ENCODE measurements around the gene TADA2B.
"Not testable (repeated sequence)": the region's sequence is repeated elsewhere in the genome, so short reads cannot be mapped to it uniquely, and the experiment has no call there.

Gene TADA2B

GRCh38 chr4:7095611-7096155 lies 52.5 kb downstream of the TADA2B start:
- peaks cover 11% of the 10 kb centered on the region for H3K27me3 ChIP-seq (ENCODE audit: insufficient read depth, low read length, poor library complexity)
- no peak overlapping the region for H4K8ac ChIP-seq (ENCODE audit: low read depth, low read length)
- no peaks in the 10 kb centered on the region for H3K79me2 ChIP-seq (ENCODE audit: control insufficient read depth, insufficient read depth, low read length)
- WGBS (ENCODE audit: extremely low coverage, insufficient coverage, low lambda C conversion rate), result no CpG with 5 or more reads among the region's 16 CpGs
- no peak overlapping the region for H4K5ac ChIP-seq (ENCODE audit: low read length)
- no peaks in the 10 kb centered on the region for H3K4me1 ChIP-seq (ENCODE audit: control insufficient read depth, low read depth, low read length)
- H3K27ac ChIP-seq (ENCODE audit: low read depth, low read length), result no peak overlapping the region
- no peak overlapping the region for H2BK15ac ChIP-seq (replicated peaks; ENCODE audit: low read depth)
- H3K4ac ChIP-seq (ENCODE audit: low read depth, low read length), result no peak overlapping the region
- no peaks in the 10 kb centered on the region for H3K79me1 ChIP-seq (ENCODE audit: low read length)
- H3K23ac ChIP-seq (ENCODE audit: low read length), result no peak overlapping the region
- H3K56ac ChIP-seq (ENCODE audit: low read length), result no peak overlapping the region
- no peak overlapping the region for H3K18ac ChIP-seq (ENCODE audit: low read length)
- H3K9ac ChIP-seq (ENCODE audit: low read length), result no peak overlapping the region
- DNase-seq, result no peak
- H3K4me2 ChIP-seq (ENCODE audit: low read length), result no peak overlapping the region
- no peak overlapping the region for H2BK5ac ChIP-seq (ENCODE audit: low read length)
- no peaks in the 10 kb centered on the region for H3K36me3 ChIP-seq (ENCODE audit: control insufficient read depth, insufficient read depth, low read length)
- no peak overlapping the region for H2BK120ac ChIP-seq (ENCODE audit: low read depth, low read length)
- no peak overlapping the region for H3K4me3 ChIP-seq (ENCODE audit: low read length)
- H2AK5ac ChIP-seq (ENCODE audit: low read length), result no peak overlapping the region

DNA sequence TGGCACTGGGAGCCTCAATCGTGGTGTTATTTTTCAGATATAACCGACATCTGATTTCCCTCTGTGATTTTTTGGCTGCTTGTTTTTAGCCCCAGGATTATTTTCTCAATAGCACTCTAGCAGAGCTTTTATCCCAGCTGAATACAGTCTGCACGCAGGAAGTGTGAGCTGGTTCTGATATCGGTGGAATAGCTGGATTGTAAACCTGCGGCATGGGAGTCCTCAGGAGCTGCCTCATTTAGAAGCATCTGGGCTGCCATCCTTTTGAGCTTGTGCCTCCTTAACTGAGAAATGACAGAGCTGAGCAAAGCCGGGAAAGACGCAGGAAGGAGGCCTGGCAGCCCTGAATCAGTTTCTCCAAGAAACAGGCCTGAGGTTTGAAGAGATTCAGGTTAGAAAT lies 53.1 kb downstream of the TADA2B start:
- Histone ChIP-seq H4K5ac (ENCODE audit: low read length) (no peak overlapping the region), H4K8ac (ENCODE audit: low read depth, low read length) (no peak overlapping the region), H2BK5ac (ENCODE audit: low read length) (no peak overlapping the region), H3K27me3 (ENCODE audit: insufficient read depth, low read length, poor library complexity) (peaks cover 11% of the 10 kb centered on the region), H3K36me3 (ENCODE audit: control insufficient read depth, insufficient read depth, low read length) (no peaks in the 10 kb centered on the region), H3K18ac (ENCODE audit: low read length) (no peak overlapping the region), H2AK5ac (ENCODE audit: low read length) (no peak overlapping the region), H2BK120ac (ENCODE audit: low read depth, low read length) (no peak overlapping the region), H3K56ac (ENCODE audit: low read length) (no peak overlapping the region), H2BK15ac (replicated peaks; ENCODE audit: low read depth) (no peak overlapping the region), H3K27ac (ENCODE audit: low read depth, low read length) (no peak overlapping the region), H3K4ac (ENCODE audit: low read depth, low read length) (no peak overlapping the region), H3K79me1 (ENCODE audit: low read length) (no peaks in the 10 kb centered on the region), H3K23ac (ENCODE audit: low read length) (no peak overlapping the region), H3K9ac (ENCODE audit: low read length) (no peak overlapping the region), H3K4me1 (ENCODE audit: control insufficient read depth, low read depth, low read length) (no peaks in the 10 kb centered on the region), H3K4me3 (ENCODE audit: low read length) (no peak overlapping the region), H3K79me2 (ENCODE audit: control insufficient read depth, insufficient read depth, low read length) (no peaks in the 10 kb centered on the region), H3K4me2 (ENCODE audit: low read length) (no peak overlapping the region)
- DNase-seq, result no peak
- no CpG with 5 or more reads among the region's 7 CpGs for WGBS (ENCODE audit: extremely low coverage, insufficient coverage, low lambda C conversion rate)

DNA sequence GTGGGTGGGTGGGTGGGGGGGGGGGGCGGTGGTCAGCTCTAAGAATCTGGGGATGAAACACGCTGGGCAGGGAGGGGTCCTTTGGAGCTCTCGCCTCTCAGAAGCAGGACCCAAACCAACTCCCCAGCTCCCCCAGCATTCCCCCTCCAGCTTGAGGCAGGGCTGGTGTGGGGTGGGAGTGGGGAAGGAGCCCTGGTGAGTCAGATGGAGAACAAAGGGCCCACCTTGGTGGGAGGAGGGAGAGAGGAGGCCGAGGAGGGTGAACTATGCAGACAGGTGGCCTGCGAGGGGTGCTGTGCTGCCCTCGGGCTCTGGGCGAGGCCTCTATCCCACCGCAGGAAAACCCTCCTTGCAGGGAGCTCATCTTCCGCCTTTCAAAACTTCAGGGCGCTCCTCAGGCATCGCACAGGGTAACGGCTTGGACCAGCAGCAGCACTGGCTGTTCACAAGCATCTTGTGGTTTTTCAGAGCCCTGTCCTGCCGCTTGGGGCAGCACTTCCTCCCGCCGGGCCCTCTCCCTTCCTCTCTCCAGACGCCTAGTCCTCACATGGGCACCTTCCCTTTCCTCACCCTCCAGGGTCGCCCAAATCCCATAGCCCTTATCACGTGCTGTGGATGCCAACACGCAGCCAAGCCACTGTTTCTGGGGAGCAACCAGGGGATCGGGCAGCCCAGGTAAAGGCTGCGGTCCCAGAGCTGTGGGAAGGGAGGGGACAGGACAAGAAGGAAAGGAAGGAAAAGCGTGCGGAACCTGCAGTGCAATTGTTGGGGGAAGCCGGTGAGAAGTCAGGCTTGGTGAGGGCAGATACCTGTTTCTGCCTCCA lies 58.7 kb downstream of the TADA2B start:
- Histone ChIP-seq H2BK120ac (ENCODE audit: low read depth, low read length) (no peak overlapping the region), H2BK15ac (replicated peaks; ENCODE audit: low read depth) (no peak overlapping the region), H4K8ac (ENCODE audit: low read depth, low read length) (no peak overlapping the region), H3K27ac (ENCODE audit: low read depth, low read length) (no peak overlapping the region), H3K4me2 (ENCODE audit: low read length) (peak overlapping the region; percentile 46), H3K56ac (ENCODE audit: low read length) (peak overlapping the region; percentile 73), H3K18ac (ENCODE audit: low read length) (no peak overlapping the region), H2BK5ac (ENCODE audit: low read length) (no peak overlapping the region), H2AK5ac (ENCODE audit: low read length) (no peak overlapping the region), H3K79me1 (ENCODE audit: low read length) (no peaks in the 10 kb centered on the region), H3K9ac (ENCODE audit: low read length) (peak overlapping the region; percentile 67), H3K4me3 (ENCODE audit: low read length) (no peak overlapping the region), H3K23ac (ENCODE audit: low read length) (no peak overlapping the region), H3K4me1 (ENCODE audit: control insufficient read depth, low read depth, low read length) (peaks cover 2% of the 10 kb centered on the region), H3K79me2 (ENCODE audit: control insufficient read depth, insufficient read depth, low read length) (no peaks in the 10 kb centered on the region), H4K5ac (ENCODE audit: low read length) (no peak overlapping the region), H3K4ac (ENCODE audit: low read depth, low read length) (no peak overlapping the region), H3K27me3 (ENCODE audit: insufficient read depth, low read length, poor library complexity) (peaks cover 2% of the 10 kb centered on the region), H3K36me3 (ENCODE audit: control insufficient read depth, insufficient read depth, low read length) (no peaks in the 10 kb centered on the region)
- DNase-seq, result peak; percentile 89
- WGBS (ENCODE audit: extremely low coverage, insufficient coverage, low lambda C conversion rate), result no CpG with 5 or more reads among the region's 24 CpGs

- Histone ChIP-seq H3K4me2 (ENCODE audit: low read length) (peak overlapping the region; percentile 88), H3K56ac (ENCODE audit: low read length) (peak overlapping the region; percentile 89), H3K9ac (ENCODE audit: low read length) (peak overlapping the region; percentile 67)
- not testable (repeated sequence) for H3K4me1 ChIP-seq (ENCODE audit: control insufficient read depth, low read depth, low read length); H3K79me1 ChIP-seq (ENCODE audit: low read length); H3K79me2 ChIP-seq (ENCODE audit: control insufficient read depth, insufficient read depth, low read length); H3K4me3 ChIP-seq (ENCODE audit: low read length); H2BK15ac ChIP-seq (replicated peaks; ENCODE audit: low read depth); H2BK5ac ChIP-seq (ENCODE audit: low read length); H2AK5ac ChIP-seq (ENCODE audit: low read length); H3K27ac ChIP-seq (ENCODE audit: low read depth, low read length); H3K27me3 ChIP-seq (ENCODE audit: insufficient read depth, low read length, poor library complexity); H3K23ac ChIP-seq (ENCODE audit: low read length); H3K18ac ChIP-seq (ENCODE audit: low read length); H3K36me3 ChIP-seq (ENCODE audit: control insufficient read depth, insufficient read depth, low read length); H2BK120ac ChIP-seq (ENCODE audit: low read depth, low read length); DNase-seq; H4K8ac ChIP-seq (ENCODE audit: low read depth, low read length); H4K5ac ChIP-seq (ENCODE audit: low read length); H3K4ac ChIP-seq (ENCODE audit: low read depth, low read length)
- WGBS (ENCODE audit: extremely low coverage, insufficient coverage, low lambda C conversion rate), result no CpG with 5 or more reads among the region's 12 CpGs
Measured at GRCh38 chr4:7102516-7102909, 59.3 kb downstream of the TADA2B start.

- DNase-seq, result peak; percentile 83
- H4K8ac ChIP-seq (ENCODE audit: low read depth, low read length), result no peak overlapping the region
Measured at GRCh38 chr4:7103031-7103606, 59.9 kb downstream of the TADA2B start.

More at GRCh38 chr4:7103031-7103606, 59.9 kb downstream of the TADA2B start:
- Histone ChIP-seq H4K5ac (ENCODE audit: low read length) (no peak overlapping the region), H2BK15ac (replicated peaks; ENCODE audit: low read depth) (no peak overlapping the region), H3K79me2 (ENCODE audit: control insufficient read depth, insufficient read depth, low read length) (no peaks in the 10 kb centered on the region), H3K27ac (ENCODE audit: low read depth, low read length) (no peak overlapping the region), H3K4me3 (ENCODE audit: low read length) (peak overlapping the region; percentile 70), H3K23ac (ENCODE audit: low read length) (no peak overlapping the region), H2BK120ac (ENCODE audit: low read depth, low read length) (no peak overlapping the region), H2BK5ac (ENCODE audit: low read length) (no peak overlapping the region), H3K4me1 (ENCODE audit: control insufficient read depth, low read depth, low read length) (peaks cover 2% of the 10 kb centered on the region), H3K56ac (ENCODE audit: low read length) (peak overlapping the region; percentile 89), H3K36me3 (ENCODE audit: control insufficient read depth, insufficient read depth, low read length) (no peaks in the 10 kb centered on the region), H2AK5ac (ENCODE audit: low read length) (no peak overlapping the region), H3K18ac (ENCODE audit: low read length) (no peak overlapping the region), H3K4me2 (ENCODE audit: low read length) (peak overlapping the region; percentile 88), H3K4ac (ENCODE audit: low read depth, low read length) (no peak overlapping the region), H3K79me1 (ENCODE audit: low read length) (no peaks in the 10 kb centered on the region), H3K9ac (ENCODE audit: low read length) (peak overlapping the region; percentile 77), H3K27me3 (ENCODE audit: insufficient read depth, low read length, poor library complexity) (peaks cover under 1% of the 10 kb centered on the region)
- no CpG with 5 or more reads among the region's 35 CpGs for WGBS (ENCODE audit: extremely low coverage, insufficient coverage, low lambda C conversion rate)
